Muscle layer of colon (tissue), 2 donors: ENCODE results near the gene ZNF438.
A peak's percentile ranks its signal among the peaks of the same experiment; 100 is the strongest.

ENCODE experiments used
- H3K27ac ChIP-seq: one replicate; pipeline ENCODE4 v1.7.0; 2013; ENCODE audit warnings: low read depth, mild to moderate bottlenecking, low read length, moderate library complexity
- H3K27me3 ChIP-seq, 2 donors: one replicate each; pipeline ENCODE4 v1.7.0; 2013; ENCODE audit warnings: low read length in 2 of 2, mild to moderate bottlenecking in 2 of 2; ENCODE audit not compliant: insufficient read depth in 2 of 2, control insufficient read depth in 1 of 2
- H3K36me3 ChIP-seq: one replicate; pipeline ENCODE4 v1.7.0; 2013; ENCODE audit warnings: mild to moderate bottlenecking, low read length; ENCODE audit not compliant: insufficient read depth
- H3K4me1 ChIP-seq: one replicate; pipeline ENCODE4 v1.7.0; 2013; ENCODE audit warnings: mild to moderate bottlenecking, low read length; ENCODE audit not compliant: insufficient read depth
- H3K4me3 ChIP-seq, 2 donors: one replicate each; pipeline ENCODE4 v1.7.0; 2013; ENCODE audit warnings: low read length in 2 of 2, low read depth in 1 of 2, mild to moderate bottlenecking in 1 of 2, moderate library complexity in 1 of 2
- H3K9ac ChIP-seq: one replicate; pipeline ENCODE4 v1.7.0; 2013; ENCODE audit warnings: low read length
- H3K9me3 ChIP-seq: one replicate; pipeline ENCODE4 v1.7.0; 2013; ENCODE audit warnings: mild to moderate bottlenecking, low read length
- donor health status: abdominal sarcoma.
- donor health status: Adenocarcinoma of cecum.

The ZNF438 gene

DNA sequence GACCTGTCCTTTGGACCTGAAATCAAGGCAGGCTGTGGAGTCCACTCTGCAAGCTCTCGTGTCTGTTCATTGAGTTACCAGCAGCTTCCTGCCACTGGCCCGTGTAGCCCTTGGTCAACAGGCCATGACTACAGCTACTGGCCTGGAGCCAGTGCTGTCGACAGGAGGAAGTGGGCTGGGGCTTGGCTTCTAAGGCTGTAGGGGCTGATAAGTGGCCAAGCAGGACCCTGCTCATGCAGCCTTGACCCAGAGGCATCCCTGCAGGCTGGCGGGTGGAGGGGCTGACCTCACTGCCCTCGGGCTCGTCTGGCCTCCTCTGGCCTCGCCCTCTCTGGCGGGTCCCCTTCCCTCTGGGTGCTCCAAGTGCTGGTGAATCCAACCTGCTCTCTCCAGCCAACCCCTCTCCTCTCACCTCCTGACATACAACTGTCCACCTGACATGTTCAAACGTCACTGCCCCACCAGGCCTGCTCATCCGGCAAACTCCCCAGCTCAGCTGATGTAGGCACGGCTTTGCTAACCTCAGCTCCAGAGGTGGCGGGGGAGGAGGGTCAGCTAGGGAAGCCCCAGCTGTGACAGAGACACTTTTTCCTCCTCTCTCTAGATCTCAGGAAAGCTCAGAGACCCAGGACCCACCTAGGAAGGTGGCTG is 213.5 kb downstream of the ZNF438 start:
- Histone ChIP-seq H3K4me1 (peaks cover 82% of the 10 kb centered on the region), H3K36me3 (no peaks in the 10 kb centered on the region), H3K27me3 (no peaks in the 10 kb centered on the region), H3K9ac (no peak overlapping the region), H3K4me3 (peak overlapping the region in 1 of 2 donors; percentile 49), H3K9me3 (no peaks in the 10 kb centered on the region), H3K27ac (peak overlapping the region; percentile 77)

DNA sequence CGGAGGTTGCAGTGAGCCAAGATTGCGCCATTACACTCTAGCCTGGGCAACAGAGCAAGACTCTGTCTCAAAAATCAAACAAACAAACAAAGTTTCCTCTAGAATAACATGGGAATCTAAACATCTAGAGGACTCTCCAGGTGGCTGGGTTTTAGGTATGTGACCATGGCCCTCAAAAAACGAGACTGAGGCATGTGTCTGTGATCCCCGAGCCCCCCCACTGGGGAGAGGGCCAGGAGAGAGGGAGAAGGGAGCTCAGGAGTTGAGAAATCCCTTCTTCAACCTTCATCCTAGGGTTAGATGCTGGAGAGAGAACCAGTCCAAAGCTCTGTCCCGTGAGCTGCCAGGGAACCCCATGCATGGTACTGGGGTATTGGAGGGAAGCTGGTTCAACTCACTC is 214.1 kb downstream of the ZNF438 start:
- no peaks in the 10 kb centered on the region for H3K27me3 ChIP-seq
- peak overlapping the region; percentile 77 for H3K27ac ChIP-seq
- no peak overlapping the region for H3K4me3 ChIP-seq
- no peaks in the 10 kb centered on the region for H3K9me3 ChIP-seq
- no peak overlapping the region for H3K9ac ChIP-seq
- no peaks in the 10 kb centered on the region for H3K36me3 ChIP-seq
- H3K4me1 ChIP-seq, result peaks cover 88% of the 10 kb centered on the region

DNA sequence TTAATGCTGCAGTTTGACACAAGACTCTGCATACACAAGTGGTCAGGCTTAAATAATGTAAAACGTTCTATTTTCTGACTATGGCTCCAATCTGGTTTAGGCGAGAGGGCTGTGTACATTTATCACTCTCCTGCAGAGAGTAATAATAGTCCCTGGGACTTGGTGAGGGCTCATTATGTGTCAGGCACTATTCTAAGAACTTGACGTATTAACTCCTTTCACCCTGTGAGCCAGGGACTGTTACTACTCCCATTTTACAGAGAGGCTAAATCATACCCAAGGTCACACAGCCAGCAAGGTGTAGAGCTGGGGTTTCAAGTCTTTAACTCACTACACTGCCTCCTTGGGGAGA is 214.9 kb downstream of the ZNF438 start:
- H3K9ac ChIP-seq, result peak overlapping the region; percentile 4
- H3K27ac ChIP-seq, result peak overlapping the region; percentile 54
- peaks cover 93% of the 10 kb centered on the region for H3K4me1 ChIP-seq

DNA sequence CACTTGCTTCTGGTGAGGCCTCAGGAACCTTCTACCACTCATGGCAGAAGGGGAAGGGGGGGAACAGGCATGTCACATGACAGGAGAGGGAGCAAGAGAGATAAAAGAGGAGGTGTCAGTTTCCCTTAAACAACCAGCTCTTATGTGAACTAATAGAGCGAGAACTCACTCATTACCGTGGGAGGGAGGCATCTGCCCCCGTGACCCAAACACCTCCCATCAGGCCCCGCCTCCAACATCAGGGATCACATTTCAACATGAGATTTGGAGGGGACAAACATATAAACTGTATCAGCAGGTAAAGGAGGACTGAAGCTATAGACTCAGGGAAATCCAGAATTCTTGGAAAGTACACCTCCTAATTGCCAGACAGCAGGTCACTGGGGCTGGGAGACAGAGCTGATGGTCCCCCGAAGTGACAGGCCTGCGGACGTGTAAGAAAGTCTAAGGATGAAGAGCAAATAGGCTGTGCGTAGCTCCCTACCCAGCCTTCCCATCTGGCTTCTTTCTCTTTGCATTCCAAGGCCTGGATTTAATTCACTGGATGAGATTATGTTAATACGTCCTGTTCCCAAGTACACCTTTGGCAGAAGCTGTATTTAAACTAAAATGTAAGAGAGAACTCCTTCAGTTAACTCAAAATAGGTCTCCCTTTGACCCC is 215.4 kb downstream of the ZNF438 start:
- H3K4me3 ChIP-seq, result no peak overlapping the region
- H3K36me3 ChIP-seq, result no peaks in the 10 kb centered on the region
- no peaks in the 10 kb centered on the region for H3K9me3 ChIP-seq
- no peaks in the 10 kb centered on the region for H3K27me3 ChIP-seq
- H3K4me1 ChIP-seq, result peaks cover 93% of the 10 kb centered on the region
- H3K9ac ChIP-seq, result peak overlapping the region; percentile 4
- H3K27ac ChIP-seq, result peak overlapping the region; percentile 54

More for the DNA sequence above, 214.9 kb downstream of the ZNF438 start:
- no peaks in the 10 kb centered on the region for H3K27me3 ChIP-seq
- H3K4me3 ChIP-seq, result no peak overlapping the region
- no peaks in the 10 kb centered on the region for H3K36me3 ChIP-seq
- H3K9me3 ChIP-seq, result no peaks in the 10 kb centered on the region

DNA sequence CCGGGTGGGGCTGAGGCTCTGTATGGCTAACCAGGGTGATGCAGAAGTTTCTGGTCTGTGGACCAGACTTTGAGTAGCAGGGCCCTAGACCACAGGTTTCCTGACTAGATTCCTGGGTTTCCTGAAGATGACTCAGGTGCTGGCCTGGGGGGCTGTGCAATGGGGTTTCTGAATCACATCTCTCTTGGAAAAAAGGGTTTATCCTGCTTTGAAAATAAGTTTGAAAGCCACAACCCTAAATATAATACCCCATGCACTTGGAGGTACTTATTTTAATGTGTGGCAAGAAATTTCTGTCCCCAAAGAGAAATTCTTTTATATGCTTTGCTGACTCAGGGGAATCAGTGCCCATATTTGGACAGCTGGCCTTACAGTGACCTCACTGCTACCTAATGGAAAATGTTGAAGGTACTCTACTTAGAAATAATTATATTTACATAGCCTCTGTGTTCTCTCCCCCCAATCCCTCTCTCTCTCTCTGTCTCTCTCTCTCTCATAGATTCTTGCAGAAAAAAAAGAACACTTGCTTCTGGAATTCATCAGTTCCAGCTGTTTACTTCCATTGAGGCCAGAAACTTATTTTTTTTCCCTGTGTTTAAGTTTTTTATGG is 217.7 kb downstream of the ZNF438 start:
- peaks cover 84% of the 10 kb centered on the region for H3K4me1 ChIP-seq
- no peaks in the 10 kb centered on the region for H3K27me3 ChIP-seq
- H3K36me3 ChIP-seq, result no peaks in the 10 kb centered on the region
- H3K27ac ChIP-seq, result peak overlapping the region; percentile 88
- H3K9me3 ChIP-seq, result no peaks in the 10 kb centered on the region
- no peak overlapping the region for H3K9ac ChIP-seq
- H3K4me3 ChIP-seq, result no peak overlapping the region

DNA sequence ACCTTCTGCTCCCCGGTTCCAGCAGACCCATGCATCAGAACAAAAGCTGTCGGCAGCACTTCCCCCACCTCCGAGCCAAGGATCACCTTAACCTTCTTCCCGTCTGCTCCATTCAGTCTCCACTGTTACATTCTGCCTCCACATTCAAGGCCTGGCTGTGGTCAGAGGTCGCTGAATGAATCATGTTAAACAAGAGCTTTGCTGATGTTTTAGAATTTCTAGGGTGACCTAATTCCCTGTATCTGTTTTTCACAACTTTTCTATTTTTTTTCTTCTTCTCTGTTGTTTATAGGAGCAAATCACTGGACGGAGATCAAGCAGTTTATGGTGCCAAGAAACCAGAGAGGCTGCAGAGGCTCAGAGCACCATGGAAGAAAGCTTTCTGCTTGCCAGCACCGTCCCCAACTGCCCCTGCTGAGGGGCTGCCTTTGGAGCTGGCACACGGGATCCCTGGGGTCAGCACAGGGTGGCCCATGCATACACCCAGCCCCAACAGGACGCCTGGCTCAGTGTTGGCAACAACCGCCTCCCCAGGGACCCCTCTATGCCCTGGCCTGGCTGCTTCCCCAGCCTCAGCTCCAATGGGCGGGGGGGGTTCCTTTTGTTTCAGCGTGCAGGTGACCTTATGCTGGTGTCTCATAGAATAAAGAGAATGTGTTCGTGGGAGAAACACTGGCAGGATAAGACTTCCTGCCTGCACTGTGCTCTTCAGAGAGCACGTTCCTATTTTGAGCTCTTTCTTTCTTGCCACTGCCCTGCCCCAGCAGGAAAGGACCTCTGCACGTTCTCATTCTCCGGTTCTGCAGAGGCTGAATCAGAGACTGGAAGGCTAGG is 219.4 kb downstream of the ZNF438 start:
- Histone ChIP-seq H3K9ac (no peak overlapping the region), H3K9me3 (no peaks in the 10 kb centered on the region), H3K27me3 (no peaks in the 10 kb centered on the region), H3K27ac (peak overlapping the region; percentile 88), H3K4me1 (peaks cover 70% of the 10 kb centered on the region), H3K36me3 (no peaks in the 10 kb centered on the region), H3K4me3 (peak overlapping the region in 1 of 2 donors; percentile 36)

DNA sequence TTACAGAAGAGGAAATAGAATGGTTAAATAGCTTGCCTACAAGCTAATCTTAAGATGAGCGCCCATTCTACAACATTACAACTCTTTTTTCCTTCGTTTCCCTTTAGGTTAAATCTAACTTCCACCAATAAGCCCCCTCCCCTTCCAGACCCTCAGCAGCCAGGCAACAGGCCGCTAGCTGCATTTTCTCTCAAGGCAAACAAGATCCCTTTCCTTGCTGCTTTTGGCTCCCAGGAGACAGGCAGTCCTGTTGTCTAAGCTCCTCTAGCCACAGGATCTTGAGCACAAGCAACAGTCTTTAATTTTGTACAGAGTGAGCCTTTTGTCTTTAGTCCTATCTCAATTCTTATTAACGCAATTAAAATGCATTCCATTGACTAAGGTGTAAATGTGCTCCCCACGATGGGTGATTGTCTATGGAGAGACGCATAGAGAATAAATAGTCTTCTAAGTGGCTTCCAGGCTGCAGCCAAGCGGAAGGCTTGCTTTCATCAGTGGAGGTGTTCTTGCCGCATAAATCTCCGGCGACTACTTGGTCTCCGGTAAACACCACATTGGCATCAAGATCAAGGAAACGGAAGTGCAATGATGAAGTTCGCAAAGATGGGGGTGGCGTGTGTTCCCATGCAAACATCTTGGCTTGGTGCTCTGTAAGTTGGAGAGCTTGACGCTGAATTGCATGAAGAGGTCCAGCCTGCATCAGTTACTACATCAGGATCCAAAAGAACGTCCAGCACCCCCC is 220.2 kb downstream of the ZNF438 start:
- no peaks in the 10 kb centered on the region for H3K36me3 ChIP-seq
- peak overlapping the region in 1 of 2 donors; percentile 36 for H3K4me3 ChIP-seq
- peak overlapping the region; percentile 88 for H3K27ac ChIP-seq
- H3K4me1 ChIP-seq, result peaks cover 70% of the 10 kb centered on the region
- H3K9ac ChIP-seq, result no peak overlapping the region
- H3K9me3 ChIP-seq, result no peaks in the 10 kb centered on the region
- H3K27me3 ChIP-seq, result no peaks in the 10 kb centered on the region

DNA sequence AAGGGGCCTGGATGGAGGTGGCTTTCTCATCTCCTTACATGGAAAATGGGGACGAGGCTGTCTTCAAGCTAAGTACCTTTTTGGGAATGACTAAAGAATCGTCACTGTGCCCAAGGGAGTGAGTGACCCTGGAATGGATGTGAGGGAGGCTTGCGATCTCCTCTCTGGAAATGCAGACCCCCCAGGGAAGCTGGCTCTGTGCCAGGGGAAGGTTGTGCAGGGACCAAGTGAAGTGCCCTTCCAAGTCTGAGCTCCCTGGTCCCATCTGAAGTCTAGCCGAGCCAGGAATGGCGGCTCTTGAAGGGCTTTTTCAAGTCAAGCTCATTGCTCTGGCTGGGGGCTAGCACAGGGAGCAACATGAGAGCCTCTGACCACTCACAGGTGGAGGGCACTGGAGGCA is 221.2 kb downstream of the ZNF438 start:
- H3K4me3 ChIP-seq, result no peak overlapping the region
- peak overlapping the region; percentile 88 for H3K27ac ChIP-seq
- no peaks in the 10 kb centered on the region for H3K9me3 ChIP-seq
- H3K9ac ChIP-seq, result no peak overlapping the region
- no peaks in the 10 kb centered on the region for H3K36me3 ChIP-seq
- peaks cover 70% of the 10 kb centered on the region for H3K4me1 ChIP-seq
- H3K27me3 ChIP-seq, result no peaks in the 10 kb centered on the region

DNA sequence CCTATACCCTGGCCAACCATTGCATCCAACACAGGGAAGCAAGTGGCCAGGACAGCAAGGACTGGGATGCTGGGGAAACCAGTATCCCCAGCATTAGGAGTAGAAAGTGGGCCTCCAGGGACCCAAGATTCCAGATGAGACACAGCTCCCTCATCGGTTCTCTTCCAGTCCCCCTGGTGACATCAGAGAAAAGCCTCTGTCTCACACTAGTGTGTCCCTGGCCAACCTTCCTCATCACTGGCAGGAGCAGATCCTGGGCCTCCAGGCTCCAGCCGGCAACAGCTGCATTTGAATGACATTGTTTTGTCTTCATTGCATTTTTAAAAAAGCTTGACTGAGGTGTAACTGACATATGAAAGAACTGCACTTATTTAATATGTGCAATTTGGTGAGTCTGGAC is 224.8 kb downstream of the ZNF438 start:
- no peaks in the 10 kb centered on the region for H3K36me3 ChIP-seq
- no peaks in the 10 kb centered on the region for H3K27me3 ChIP-seq
- peaks cover 57% of the 10 kb centered on the region for H3K4me1 ChIP-seq
- no peak overlapping the region for H3K9ac ChIP-seq
- H3K4me3 ChIP-seq, result no peak overlapping the region
- no peaks in the 10 kb centered on the region for H3K9me3 ChIP-seq
- H3K27ac ChIP-seq, result peak overlapping the region; percentile 72

DNA sequence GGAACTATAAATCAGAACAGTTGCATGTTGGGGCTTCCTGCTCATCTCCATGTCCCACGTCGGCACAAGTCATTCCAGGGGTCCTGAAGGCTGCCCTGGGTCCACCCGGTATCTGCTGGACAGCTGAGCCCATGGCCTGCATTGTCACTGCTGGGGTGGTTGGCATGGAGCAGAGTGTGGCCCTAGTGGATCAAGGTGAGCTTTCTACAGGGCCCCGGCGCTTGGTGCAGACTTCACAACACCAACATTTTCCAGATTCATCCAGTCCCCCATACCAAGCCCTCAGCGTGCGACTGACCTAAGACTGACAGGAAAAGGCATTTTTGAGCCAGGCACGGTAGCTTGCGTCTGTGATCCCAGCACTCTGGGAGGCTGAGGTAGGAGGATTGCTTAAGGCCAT is 226.6 kb downstream of the ZNF438 start:
- no peaks in the 10 kb centered on the region for H3K9me3 ChIP-seq
- no peaks in the 10 kb centered on the region for H3K27me3 ChIP-seq
- H3K36me3 ChIP-seq, result no peaks in the 10 kb centered on the region
- peaks cover 39% of the 10 kb centered on the region for H3K4me1 ChIP-seq
- no peak overlapping the region for H3K9ac ChIP-seq
- no peak overlapping the region for H3K4me3 ChIP-seq
- peak overlapping the region; percentile 69 for H3K27ac ChIP-seq
